Muscle of leg (tissue), 11 donors: ENCODE data around the gene SSX4B. TPM values are rescaled to one million over a fixed set of nuclear protein-coding genes. Genes with fewer than 3 reads are reported as not detected.
"Not testable (repeated sequence)": the region's sequence is repeated elsewhere in the genome, so short reads cannot be mapped to it uniquely, and the experiment has no call there.

ENCODE experiments used
- DNase-seq: peaks from one replicate; pipeline ENCODE4 v3.0.0; 2013
- H3K27ac ChIP-seq: one replicate; pipeline ENCODE4 v1.5.1; 2013; ENCODE audit warnings: mild to moderate bottlenecking, low read length, control low read depth
- H3K27me3 ChIP-seq: one replicate; pipeline ENCODE4 v1.6.1; 2013; ENCODE audit warnings: low read length; ENCODE audit not compliant: control insufficient read depth, insufficient read depth
- H3K36me3 ChIP-seq: one replicate; pipeline ENCODE4 v1.6.1; 2013; ENCODE audit warnings: low read length; ENCODE audit not compliant: control insufficient read depth, insufficient read depth
- H3K4me1 ChIP-seq: one replicate; pipeline ENCODE4 v1.6.1; 2013; ENCODE audit warnings: low read length; ENCODE audit not compliant: control insufficient read depth, insufficient read depth
- H3K4me3 ChIP-seq: one replicate; pipeline ENCODE4 v1.5.1; 2013; ENCODE audit warnings: low read length, control low read depth
- H3K9me3 ChIP-seq: replicated peaks from 2 replicates; pipeline ENCODE4 v1.6.1; 2013; ENCODE audit warnings: low read depth, low read length; ENCODE audit not compliant: control insufficient read depth
- WGBS: methylation state at CpG from one replicate; pipeline ENCODE4 v1.1.5; 2013; ENCODE audit warnings: missing lambda C conversion rate; ENCODE audit not compliant: insufficient coverage; 5-methylcytosine and 5-hydroxymethylcytosine counted together
- polyA plus RNA-seq, 8 donors: library from polyadenylated mRNA; unstranded; fragments of 120-200 nt; gene quantifications; one replicate each; pipeline versions ENCODE4 v1.2.1 to v1.2.3, GENCODE V29; 2013; ENCODE audit warnings: inconsistent platforms in 1 of 8, low replicate concordance in 1 of 8; ENCODE audit not compliant: insufficient read length in 8 of 8, insufficient read depth in 1 of 8
- total RNA-seq: library from RNA; stranded (reverse); fragments of 120-200 nt; gene quantifications from one replicate; pipeline ENCODE4 v1.2.4, GENCODE V29; 2013

The SSX4B gene
- total and polyA plus RNA-seq, 9 donors, result not detected

GRCh38 chrX:48356315-48357094, 55.3 kb downstream of the SSX4B start, which contains the start of gene SSX3:
SSX3 (minus strand) TSS chrX:48356703; CDS start chrX:48355249, 1,454 bp downstream.
- not testable (repeated sequence) for H3K36me3 ChIP-seq, H3K9me3 ChIP-seq, H3K4me1 ChIP-seq, H3K4me3 ChIP-seq, H3K27me3 ChIP-seq, DNase-seq, H3K27ac ChIP-seq
- 84% methylated on average over 12 of the region's 19 CpGs for WGBS

Other genes starting within 250 kb of the SSX4B start
- not detected for gene SSX5, start 215.2 kb downstream of the SSX4B start, total RNA-seq
- not detected for gene SSX5, start 215.2 kb downstream of the SSX4B start, polyA plus RNA-seq
- not detected for gene SSX1, start 156.6 kb downstream of the SSX4B start, total RNA-seq
- under 1 TPM in 1 of 8 donors, not detected in 7; 0.10 TPM for gene SSX1, start 156.6 kb downstream of the SSX4B start, polyA plus RNA-seq
- gene SSX3, start 55.3 kb downstream of the SSX4B start, total RNA-seq, result not detected
- not detected for gene SSX3, start 55.3 kb downstream of the SSX4B start, polyA plus RNA-seq
- gene SSX4, start 28.4 kb downstream of the SSX4B start, total RNA-seq, result not detected
- gene SSX4, start 28.4 kb downstream of the SSX4B start, polyA plus RNA-seq, result not detected
- 4.2 TPM for gene SLC38A5, start 58.3 kb upstream of the SSX4B start, total RNA-seq
- gene SLC38A5, start 58.3 kb upstream of the SSX4B start, polyA plus RNA-seq, result 10 to 100 TPM in 1 of 8 donors, 1 to 10 TPM in 7; 5.9 to 12.2 (median 8.4) TPM
- 28.2 TPM for gene FTSJ1, start 64.2 kb upstream of the SSX4B start, total RNA-seq
- 10 to 100 TPM; 24.0 to 34.3 (median 26.0) TPM for gene FTSJ1, start 64.2 kb upstream of the SSX4B start, polyA plus RNA-seq
- gene PORCN, start 97.0 kb upstream of the SSX4B start, total RNA-seq, result 2.6 TPM
- 1 to 10 TPM; 3.3 to 4.7 (median 3.7) TPM for gene PORCN, start 97.0 kb upstream of the SSX4B start, polyA plus RNA-seq
- gene EBP, start 109.8 kb upstream of the SSX4B start, total RNA-seq, result 23.3 TPM
- 10 to 100 TPM; 16.6 to 25.0 (median 19.6) TPM for gene EBP, start 109.8 kb upstream of the SSX4B start, polyA plus RNA-seq
- gene TBC1D25, start 127.8 kb upstream of the SSX4B start, total RNA-seq, result 3.9 TPM
- 10 to 100 TPM in 2 of 8 donors, 1 to 10 TPM in 6; 6.9 to 10.8 (median 9.1) TPM for gene TBC1D25, start 127.8 kb upstream of the SSX4B start, polyA plus RNA-seq
- 232 TPM for gene RBM3, start 162.5 kb upstream of the SSX4B start, total RNA-seq
- 100 to 1,000 TPM; 338 to 414 (median 371) TPM for gene RBM3, start 162.5 kb upstream of the SSX4B start, polyA plus RNA-seq
- gene WDR13, start 185.5 kb upstream of the SSX4B start, total RNA-seq, result 99.1 TPM
- 100 to 1,000 TPM in 4 of 8 donors, 10 to 100 TPM in 4; 85.8 to 128 (median 101) TPM for gene WDR13, start 185.5 kb upstream of the SSX4B start, polyA plus RNA-seq